RWPE1 (cell line): ENCODE data around the gene UBE2D1.

Experiments
- CTCF ChIA-PET: fragments of 350-600 bp; sonication (Branson Sonifier 250); formaldehyde crosslinking; extraction: SDS; loops from one replicate; lab custom pipeline; 2021; lab: Yijun Ruan, JAX
- POLR2A ChIA-PET: fragments of 400-600 bp; formaldehyde crosslinking; extraction: SDS; loops from one replicate; lab custom pipeline; 2020; ENCODE audit warnings: antibody characterized with exemption; ENCODE audit not compliant: low non-redundant PET; lab: Yijun Ruan, JAX
- DNase-seq: peaks from one replicate; pipeline ENCODE4 v3.0.0; 2012; ENCODE audit warnings: low spot score
- H3K27ac ChIP-seq: fragments of 450-650 bp; 2 replicates; pipeline ENCODE4 v1.5.1; 2017
- CTCF ChIP-seq: fragments of 450-650 bp; conservative IDR thresholded peaks from 2 replicates; pipeline ENCODE4 v1.5.1; 2017; ENCODE audit warnings: low read depth, mild to moderate bottlenecking

The UBE2D1 gene

DNA sequence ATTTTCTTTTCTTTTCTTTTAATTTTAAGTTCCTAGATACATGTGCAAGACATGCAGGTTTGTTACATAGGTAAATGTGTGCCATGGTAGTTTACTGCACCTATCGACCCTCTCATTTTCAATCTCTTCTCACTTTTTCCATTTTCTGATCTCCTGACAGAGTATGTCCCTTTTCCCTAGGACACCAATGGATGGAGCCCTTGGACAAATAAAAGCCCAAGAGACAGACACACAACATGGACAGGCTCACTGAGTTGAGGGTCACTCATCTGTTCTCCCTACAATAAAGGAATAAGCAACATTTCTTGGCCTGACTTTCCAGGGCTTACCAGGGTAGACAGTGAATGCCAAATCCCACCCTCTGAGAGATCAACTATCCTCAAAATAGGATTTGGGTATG lies 15.2 kb upstream of the UBE2D1 start:
- ChIA-PET POLR2A (no interaction called here), CTCF (no interaction called here)
- TF ChIP-seq CTCF: no peak
- no peak for DNase-seq
- H3K27ac ChIP-seq: no peak overlapping the region

GRCh38 chr10:58320351-58321049 lies 14.3 kb upstream of the UBE2D1 start:
- POLR2A ChIA-PET: no interaction called here
- CTCF ChIA-PET: no interaction called here
- H3K27ac ChIP-seq: no peak overlapping the region
- no peak for DNase-seq
- no peak for TF ChIP-seq CTCF

GRCh38 chr10:58322072-58322834 lies 12.6 kb upstream of the UBE2D1 start:
- no peak for TF ChIP-seq CTCF
- ChIA-PET CTCF (no interaction called here), POLR2A (no interaction called here)
- no peak overlapping the region for H3K27ac ChIP-seq
- DNase-seq: no peak

DNA sequence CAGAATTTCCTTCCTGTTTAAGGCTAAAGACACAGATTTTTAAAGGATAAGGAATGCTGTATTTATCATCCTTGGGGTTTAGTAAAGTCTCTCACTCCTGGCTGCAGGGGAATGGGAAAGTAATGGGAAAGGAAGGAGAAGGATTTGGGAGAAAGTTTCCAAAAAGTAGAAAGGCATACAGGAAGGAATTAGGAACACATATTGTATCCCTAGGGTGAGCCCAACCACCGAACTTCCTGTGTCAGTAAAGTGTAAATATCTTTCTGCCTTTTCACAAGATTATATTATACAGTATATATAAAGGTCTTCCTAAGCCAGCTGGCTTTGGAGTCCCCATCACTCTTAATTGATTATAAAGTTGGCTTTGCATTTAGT lies 12.0 kb upstream of the UBE2D1 start:
- DNase-seq: no peak
- H3K27ac ChIP-seq: no peak overlapping the region
- no peak for TF ChIP-seq CTCF
- CTCF ChIA-PET: no interaction called here
- POLR2A ChIA-PET: no interaction called here

DNA sequence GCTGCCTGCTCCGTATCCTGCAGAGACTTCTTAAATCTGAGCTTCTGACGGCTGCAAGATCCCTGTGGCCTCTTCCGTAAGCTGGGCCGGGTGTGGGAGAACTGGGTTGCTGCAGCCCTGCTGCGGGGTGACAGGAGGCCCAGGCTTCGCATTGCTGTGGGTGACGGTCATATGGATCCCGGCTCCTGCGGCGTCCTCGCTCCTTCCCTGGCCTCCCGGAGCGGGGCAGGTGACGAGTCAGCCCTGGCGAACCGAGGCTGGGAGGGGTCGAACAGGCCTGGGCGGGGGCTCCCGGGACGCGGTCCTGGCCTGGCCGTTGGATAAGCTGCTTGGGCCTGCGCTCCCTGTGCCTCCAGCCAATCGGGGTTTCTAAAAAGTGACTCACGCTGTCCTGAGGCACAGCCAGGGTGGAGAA lies 7.8 kb upstream of the UBE2D1 start:
- DNase-seq: no peak
- POLR2A ChIA-PET: no interaction called here
- TF ChIP-seq CTCF: no peak
- H3K27ac ChIP-seq: no peak overlapping the region
- CTCF ChIA-PET: no interaction called here

GRCh38 chr10:58328233-58328632 lies 6.6 kb upstream of the UBE2D1 start:
- H3K27ac ChIP-seq: no peak overlapping the region
- no peak for DNase-seq
- POLR2A ChIA-PET: no interaction called here
- TF ChIP-seq CTCF: no peak
- CTCF ChIA-PET: no interaction called here
